Astrocyte (in vitro differentiated cells and primary cell): ENCODE data around the gene IGF1R. TPM values are rescaled to one million over a fixed set of nuclear protein-coding genes. Genes with fewer than 3 reads are reported as not detected.

ENCODE experiments used
- DNase-seq: peaks from one replicate; pipeline ENCODE4 v3.0.0-alpha.2; 2010; ENCODE audit warnings: low read depth
- FAIRE-seq: peaks from 2 replicates; lab custom pipeline; 2011; peaks lifted over from hg19 to GRCh38; lab: Jason Lieb, UNC
- H2AFZ ChIP-seq: 2 replicates; pipeline ENCODE4 v1.6.0; 2012; ENCODE audit warnings: low read depth, low read length, inconsistent platforms
- H3K27ac ChIP-seq: 2 replicates; pipeline ENCODE4 v1.5.1; 2011; ENCODE audit warnings: low read depth, low read length, inconsistent platforms
- H3K27me3 ChIP-seq: 2 replicates; pipeline ENCODE4 v1.6.0; 2011; ENCODE audit warnings: low read length, inconsistent platforms; ENCODE audit not compliant: insufficient read depth
- H3K36me3 ChIP-seq: 2 replicates; pipeline ENCODE4 v1.5.1; 2011; ENCODE audit warnings: low read length, inconsistent platforms; ENCODE audit not compliant: insufficient read depth
- H3K4me1 ChIP-seq: 2 replicates; pipeline ENCODE4 v1.5.1; 2011; ENCODE audit warnings: low read length, inconsistent platforms; ENCODE audit not compliant: insufficient read depth
- H3K4me2 ChIP-seq: 2 replicates; pipeline ENCODE4 v1.6.0; 2012; ENCODE audit warnings: low read length, inconsistent platforms
- H3K4me3 ChIP-seq: 2 replicates; pipeline ENCODE4 v1.5.1; 2011; ENCODE audit warnings: low read depth, mild to moderate bottlenecking, low read length, inconsistent platforms; ENCODE audit not compliant: insufficient read depth
- H3K79me2 ChIP-seq: 2 replicates; pipeline ENCODE4 v1.6.0; 2012; ENCODE audit warnings: mild to moderate bottlenecking, low read length, inconsistent platforms; ENCODE audit not compliant: insufficient read depth
- H3K9ac ChIP-seq: 2 replicates; pipeline ENCODE4 v1.6.0; 2012; ENCODE audit warnings: mild to moderate bottlenecking, low read length, inconsistent platforms
- H3K9me3 ChIP-seq: 2 replicates; pipeline ENCODE4 v1.5.1; 2012; ENCODE audit warnings: low read depth, mild to moderate bottlenecking, low read length, inconsistent platforms; ENCODE audit not compliant: insufficient read depth
- H4K20me1 ChIP-seq: 2 replicates; pipeline ENCODE4 v1.6.0; 2012; ENCODE audit warnings: low read length, inconsistent platforms; ENCODE audit not compliant: insufficient read depth
- H3K27ac Mint-ChIP-seq: one replicate; pipeline ENCODE4 v1.8.0; 2021; ENCODE audit warnings: mild to moderate bottlenecking, mixed read lengths; ENCODE audit not compliant: unreplicated experiment
- H3K27me3 Mint-ChIP-seq: one replicate; pipeline ENCODE4 v1.8.0; 2021; ENCODE audit warnings: low read depth, mixed read lengths; ENCODE audit not compliant: unreplicated experiment
- H3K36me3 Mint-ChIP-seq: one replicate; pipeline ENCODE4 v1.8.0; 2021; ENCODE audit warnings: low read depth, mixed read lengths; ENCODE audit not compliant: unreplicated experiment
- H3K4me1 Mint-ChIP-seq: one replicate; pipeline ENCODE4 v1.8.0; 2021; ENCODE audit warnings: low read depth, mixed read lengths; ENCODE audit not compliant: unreplicated experiment
- H3K4me3 Mint-ChIP-seq: one replicate; pipeline ENCODE4 v1.8.0; 2021; ENCODE audit warnings: mild to moderate bottlenecking, moderate library complexity, mixed read lengths; ENCODE audit not compliant: unreplicated experiment
- H3K9me3 Mint-ChIP-seq: one replicate; pipeline ENCODE4 v1.8.0; 2021; ENCODE audit warnings: mild to moderate bottlenecking, mixed read lengths; ENCODE audit not compliant: unreplicated experiment
- CTCF ChIP-seq: IDR thresholded peaks from 2 replicates; pipeline ENCODE4 v1.5.1; 2011; ENCODE audit warnings: low read depth, mild to moderate bottlenecking, inconsistent platforms, low read length, moderate library complexity; ENCODE audit not compliant: insufficient read depth
- EZH2 ChIP-seq: IDR thresholded peaks from 2 replicates; pipeline ENCODE4 v1.6.1; 2012; ENCODE audit warnings: mild to moderate bottlenecking, low read length, inconsistent platforms; ENCODE audit not compliant: insufficient read depth
- total RNA-seq: library from RNA; stranded (reverse); gene quantifications from 2 replicates; pipeline ENCODE4 v1.2.1, GENCODE V29; 2021

Gene IGF1R
- total RNA-seq, 1 donor from 2014 or later: 270 TPM

GRCh38 chr15:98620020-98620419, 28.3 kb upstream of the IGF1R start:
- H3K36me3 ChIP-seq: no peaks in the 10 kb centered on the region
- DNase-seq: no peak

GRCh38 chr15:98621021-98621420, 27.3 kb upstream of the IGF1R start:
- peaks cover 26% of the 10 kb centered on the region for H3K27me3 ChIP-seq
- Mint-ChIP-seq H3K9me3 (no peaks in the 10 kb centered on the region), H3K4me3 (no peak overlapping the region), H3K4me1 (peaks cover 14% of the 10 kb centered on the region), H3K36me3 (no peaks in the 10 kb centered on the region), H3K27ac (no peak overlapping the region), H3K27me3 (no peaks in the 10 kb centered on the region)
- H3K79me2 ChIP-seq: no peaks in the 10 kb centered on the region
- no peaks in the 10 kb centered on the region for H4K20me1 ChIP-seq
- no peak for DNase-seq
- TF ChIP-seq CTCF (no peak), EZH2 (no peak)
- no peak overlapping the region for H3K4me3 ChIP-seq
- H3K27ac ChIP-seq: no peak overlapping the region
- H3K36me3 ChIP-seq: no peaks in the 10 kb centered on the region
- H3K9ac ChIP-seq: no peak overlapping the region
- no peak overlapping the region for H2AFZ ChIP-seq
- H3K9me3 ChIP-seq: no peaks in the 10 kb centered on the region
- H3K4me2 ChIP-seq: no peak overlapping the region
- FAIRE-seq: no peak
- no peaks in the 10 kb centered on the region for H3K4me1 ChIP-seq

More at GRCh38 chr15:98620020-98620419, 28.3 kb upstream of the IGF1R start:
- no peaks in the 10 kb centered on the region for H3K36me3 Mint-ChIP-seq
- TF ChIP-seq EZH2 (no peak), CTCF (no peak)
- H3K9ac ChIP-seq: no peak overlapping the region
- H4K20me1 ChIP-seq: no peaks in the 10 kb centered on the region
- H3K27me3 ChIP-seq: peaks cover 26% of the 10 kb centered on the region
- peaks cover 13% of the 10 kb centered on the region for H3K4me1 Mint-ChIP-seq
- no peaks in the 10 kb centered on the region for H3K9me3 ChIP-seq
- H3K4me1 ChIP-seq: no peaks in the 10 kb centered on the region
- H3K4me3 Mint-ChIP-seq: no peak overlapping the region
- H3K4me3 ChIP-seq: no peak overlapping the region
- H3K27ac ChIP-seq: no peak overlapping the region
- H3K27me3 Mint-ChIP-seq: no peaks in the 10 kb centered on the region
- no peak overlapping the region for H3K27ac Mint-ChIP-seq
- H2AFZ ChIP-seq: no peak overlapping the region
- H3K9me3 Mint-ChIP-seq: no peaks in the 10 kb centered on the region
- H3K4me2 ChIP-seq: no peak overlapping the region
- FAIRE-seq: no peak
- no peaks in the 10 kb centered on the region for H3K79me2 ChIP-seq

GRCh38 chr15:98625614-98626013, 22.7 kb upstream of the IGF1R start:
- FAIRE-seq: no peak

More at GRCh38 chr15:98625614-98626013, 22.7 kb upstream of the IGF1R start:
- H3K4me1 Mint-ChIP-seq: peaks cover 5% of the 10 kb centered on the region
- H3K4me3 Mint-ChIP-seq: no peak overlapping the region
- peaks cover 4% of the 10 kb centered on the region for H3K27me3 Mint-ChIP-seq
- no peak overlapping the region for H3K9ac ChIP-seq
- no peaks in the 10 kb centered on the region for H3K79me2 ChIP-seq
- H3K4me1 ChIP-seq: no peaks in the 10 kb centered on the region
- H2AFZ ChIP-seq: no peak overlapping the region
- no peak for TF ChIP-seq EZH2
- TF ChIP-seq CTCF: no peak
- no peaks in the 10 kb centered on the region for H4K20me1 ChIP-seq
- H3K36me3 Mint-ChIP-seq: no peaks in the 10 kb centered on the region
- no peak overlapping the region for H3K4me3 ChIP-seq
- no peak overlapping the region for H3K27ac ChIP-seq
- H3K9me3 ChIP-seq: no peaks in the 10 kb centered on the region
- H3K27me3 ChIP-seq: peaks cover 15% of the 10 kb centered on the region
- H3K4me2 ChIP-seq: no peak overlapping the region
- no peaks in the 10 kb centered on the region for H3K9me3 Mint-ChIP-seq
- H3K36me3 ChIP-seq: no peaks in the 10 kb centered on the region
- no peak for DNase-seq
- no peak overlapping the region for H3K27ac Mint-ChIP-seq
